ENCODE measurements around the gene GABPA. TPM values are rescaled to one million over a fixed set of nuclear protein-coding genes. Genes with fewer than 3 reads are reported as not detected.
"Not testable (repeated sequence)": the region's sequence is repeated elsewhere in the genome, so short reads cannot be mapped to it uniquely, and the experiment has no call there.

GABPA gene
- total and polyA plus RNA-seq, 7 experiments from 2014 or later = 21.7 to 31.9 (median 25.1) TPM

- H3K4me1 ChIP-seq (ENCODE audit: control insufficient read depth in 2 of 2, insufficient read depth in 2 of 2, low read length in 2 of 2) = no peaks in the 10 kb centered on the region
- POLR2A ChIA-PET = no interaction called here
- peak overlapping the region in 4 of 9 donors; percentile 6 to 38 (median 26) for H3K27ac Mint-ChIP-seq
- H3K36me3 Mint-ChIP-seq = peaks cover 0 to 15% (median 0%) of the 10 kb centered on the region in 5 donors
- intact Hi-C loops (cut with micrococcal nuclease) = no loop called here
- no peaks in the 10 kb centered on the region for H3K27me3 Mint-ChIP-seq
- H3K9me3 Mint-ChIP-seq = no peaks in the 10 kb centered on the region
- H3K4me3 ChIP-seq (ENCODE audit: low read length) = no peak overlapping the region
- ATAC-seq (no peak), DNase-seq (no peak)
- H3K36me3 ChIP-seq (ENCODE audit: control insufficient read depth in 2 of 3, insufficient read depth in 3 of 3, low read length in 3 of 3) = no peaks in the 10 kb centered on the region
- no peaks in the 10 kb centered on the region for H3K9me3 ChIP-seq (ENCODE audit: control insufficient read depth in 2 of 3, low read length in 3 of 3)
- no peak overlapping the region for H3K4me3 Mint-ChIP-seq
- peaks cover 0 to 5% (median 0%) of the 10 kb centered on the region in 7 donors for H3K4me1 Mint-ChIP-seq
- CTCF ChIA-PET = no interaction called here
- peak overlapping the region; percentile 3 for H3K27ac ChIP-seq (ENCODE audit: low read depth, low read length)
- no peaks in the 10 kb centered on the region for H3K27me3 ChIP-seq (ENCODE audit: control insufficient read depth in 2 of 2, insufficient read depth in 2 of 2, low read length in 2 of 2)
These were observed 37.9 kb downstream of the GABPA start for GRCh38 chr21:25772686-25773085.

GRCh38 chr21:25776440-25776839 lies 41.7 kb downstream of the GABPA start:
- Mint-ChIP-seq H3K4me1 (peaks cover 0 to 5% (median 0%) of the 10 kb centered on the region in 7 donors), H3K27ac (no peak overlapping the region), H3K4me3 (no peak overlapping the region), H3K27me3 (peaks cover 0 to 8% (median 3%) of the 10 kb centered on the region in 5 donors), H3K9me3 (no peaks in the 10 kb centered on the region), H3K36me3 (peaks cover 0 to 4% (median 0%) of the 10 kb centered on the region in 5 donors)
- Histone ChIP-seq H3K36me3 (ENCODE audit: control insufficient read depth in 2 of 3, insufficient read depth in 3 of 3, low read length in 3 of 3) (no peaks in the 10 kb centered on the region), H3K4me1 (ENCODE audit: control insufficient read depth in 2 of 2, insufficient read depth in 2 of 2, low read length in 2 of 2) (no peaks in the 10 kb centered on the region), H3K27me3 (ENCODE audit: control insufficient read depth in 2 of 2, insufficient read depth in 2 of 2, low read length in 2 of 2) (no peaks in the 10 kb centered on the region), H3K9me3 (ENCODE audit: control insufficient read depth in 2 of 3, low read length in 3 of 3) (no peaks in the 10 kb centered on the region), H3K4me3 (ENCODE audit: low read length) (no peak overlapping the region), H3K27ac (ENCODE audit: low read depth, low read length) (no peak overlapping the region)
- CTCF ChIA-PET = no interaction called here
- POLR2A ChIA-PET = no interaction called here
- intact Hi-C loops (cut with micrococcal nuclease) = no loop called here
- ATAC-seq (no peak), DNase-seq (no peak)

- H3K36me3 Mint-ChIP-seq; ATAC-seq; H3K9me3 ChIP-seq (ENCODE audit: control insufficient read depth in 2 of 3, low read length in 3 of 3); H3K27me3 ChIP-seq (ENCODE audit: control insufficient read depth in 2 of 2, insufficient read depth in 2 of 2, low read length in 2 of 2); POLR2A ChIA-PET; H3K27ac ChIP-seq (ENCODE audit: low read depth, low read length); H3K27ac Mint-ChIP-seq; H3K4me1 ChIP-seq (ENCODE audit: control insufficient read depth in 2 of 2, insufficient read depth in 2 of 2, low read length in 2 of 2); H3K4me1 Mint-ChIP-seq; H3K36me3 ChIP-seq (ENCODE audit: control insufficient read depth in 2 of 3, insufficient read depth in 3 of 3, low read length in 3 of 3); CTCF ChIA-PET; H3K27me3 Mint-ChIP-seq; H3K4me3 ChIP-seq (ENCODE audit: low read length); DNase-seq; intact Hi-C loops (cut with micrococcal nuclease); H3K9me3 Mint-ChIP-seq; H3K4me3 Mint-ChIP-seq: not testable (repeated sequence)
These were observed 43.5 kb downstream of the GABPA start for GRCh38 chr21:25778126-25778875.

- CTCF ChIA-PET = no interaction called here
- Mint-ChIP-seq H3K36me3 (no peaks in the 10 kb centered on the region), H3K27me3 (peaks cover 12 to 30% (median 25%) of the 10 kb centered on the region in 5 donors), H3K9me3 (no peaks in the 10 kb centered on the region), H3K27ac (no peak overlapping the region), H3K4me1 (peaks cover 6 to 15% (median 12%) of the 10 kb centered on the region in 7 donors), H3K4me3 (no peak overlapping the region)
- no peaks in the 10 kb centered on the region for H3K36me3 ChIP-seq (ENCODE audit: control insufficient read depth in 2 of 3, insufficient read depth in 3 of 3, low read length in 3 of 3)
- H3K27ac ChIP-seq (ENCODE audit: low read depth, low read length) = no peak overlapping the region
- no peak for ATAC-seq
- H3K4me1 ChIP-seq (ENCODE audit: control insufficient read depth in 2 of 2, insufficient read depth in 2 of 2, low read length in 2 of 2) = peaks cover 0 to 6% of the 10 kb centered on the region in 2 donors
- no peak overlapping the region for H3K4me3 ChIP-seq (ENCODE audit: low read length)
- intact Hi-C loops (cut with micrococcal nuclease) = no loop called here
- no peaks in the 10 kb centered on the region for H3K27me3 ChIP-seq (ENCODE audit: control insufficient read depth in 2 of 2, insufficient read depth in 2 of 2, low read length in 2 of 2)
- POLR2A ChIA-PET = no interaction called here
- no peak for DNase-seq
- no peaks in the 10 kb centered on the region for H3K9me3 ChIP-seq (ENCODE audit: control insufficient read depth in 2 of 3, low read length in 3 of 3)
These were observed 53.9 kb downstream of the GABPA start for GRCh38 chr21:25788677-25789076.

DNA sequence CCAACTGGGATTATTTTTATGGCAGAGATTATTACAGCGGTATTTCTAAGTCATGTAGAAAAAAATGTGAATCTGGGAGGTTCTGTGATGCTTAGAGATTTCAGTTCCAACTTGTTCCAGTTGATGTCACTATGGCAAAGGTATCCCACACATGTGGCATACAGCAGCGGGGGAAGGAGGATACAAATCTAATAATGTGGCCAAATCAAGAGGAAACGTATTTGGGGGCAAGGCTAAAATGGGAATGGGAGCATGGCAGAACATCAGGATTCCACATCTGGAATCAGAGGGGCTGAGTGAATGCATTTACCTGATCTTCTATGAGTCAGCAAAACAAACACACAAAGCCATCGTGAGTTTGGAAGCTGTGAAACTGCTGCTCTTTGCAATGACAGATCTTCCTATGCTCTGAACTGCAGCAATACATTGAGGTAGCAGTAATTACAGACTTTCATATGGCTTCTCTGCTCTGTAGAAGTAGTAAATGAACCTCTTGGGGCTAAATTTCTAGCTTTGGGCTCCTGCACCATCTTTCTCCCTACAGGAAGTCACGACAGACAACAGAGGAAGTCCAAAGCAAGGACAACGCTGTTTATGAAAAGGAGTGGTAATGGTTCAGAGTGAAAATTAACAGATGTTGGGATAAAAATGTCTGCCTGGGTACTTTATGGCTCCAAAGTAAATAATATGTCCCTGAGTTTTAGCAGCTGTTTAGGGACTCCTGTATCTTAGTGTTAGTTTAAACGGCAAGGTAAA lies 55.5 kb downstream of the GABPA start:
- no peaks in the 10 kb centered on the region for H3K36me3 ChIP-seq (ENCODE audit: control insufficient read depth in 2 of 3, insufficient read depth in 3 of 3, low read length in 3 of 3)
- H3K27ac ChIP-seq (ENCODE audit: low read depth, low read length) = no peak overlapping the region
- peak overlapping the region; percentile 59 for H3K4me3 ChIP-seq (ENCODE audit: low read length)
- CTCF ChIA-PET = interaction anchor here (0.9 to 2.2 kb wide), 3 partner anchors 9 to 182 kb away, joined by 3 to 5 read pairs (median 3); no protein-coding TSS in a partner anchor
- Mint-ChIP-seq H3K4me1 (peaks cover 6 to 15% (median 12%) of the 10 kb centered on the region in 7 donors), H3K9me3 (no peaks in the 10 kb centered on the region), H3K36me3 (no peaks in the 10 kb centered on the region), H3K27ac (peak overlapping the region in 4 of 9 donors; percentile 20 to 80 (median 45)), H3K4me3 (peak overlapping the region; percentile 67 to 93 (median 84)), H3K27me3 (peaks cover 9 to 26% (median 20%) of the 10 kb centered on the region in 5 donors)
- POLR2A ChIA-PET = interaction anchor here (0.7 kb wide), 1 partner anchor 358 kb away, joined by 3 read pairs; no protein-coding TSS in a partner anchor
- DNase-seq = peak in 5 of 9 donors; percentile 11 to 25 (median 13)
- H3K4me1 ChIP-seq (ENCODE audit: control insufficient read depth in 2 of 2, insufficient read depth in 2 of 2, low read length in 2 of 2) = peaks cover 0 to 6% of the 10 kb centered on the region in 2 donors
- intact Hi-C loops (cut with micrococcal nuclease) = loop anchor here (1.0 kb wide), 4 partner anchors 11 to 927 kb away; partner anchors contain the start of gene APP (in 1 of the 2)
- peak; percentile 69 for ATAC-seq
- H3K9me3 ChIP-seq (ENCODE audit: control insufficient read depth in 2 of 3, low read length in 3 of 3) = no peaks in the 10 kb centered on the region
- no peaks in the 10 kb centered on the region for H3K27me3 ChIP-seq (ENCODE audit: control insufficient read depth in 2 of 2, insufficient read depth in 2 of 2, low read length in 2 of 2)

- peak overlapping the region; percentile 59 for H3K4me3 ChIP-seq (ENCODE audit: low read length)
These were observed 56.1 kb downstream of the GABPA start for GRCh38 chr21:25790878-25791204.

More at GRCh38 chr21:25790878-25791204, 56.1 kb downstream of the GABPA start:
- ATAC-seq (no peak), DNase-seq (no peak)
- peak overlapping the region in 1 of 9 donors; percentile 18 for H3K27ac Mint-ChIP-seq
- ChIA-PET POLR2A (interaction anchor here (0.6 to 0.7 kb wide), 2 partner anchors 233 to 358 kb away, joined by 3 to 6 read pairs; no protein-coding TSS in a partner anchor), CTCF (interaction anchor here (0.9 to 2.2 kb wide), 4 partner anchors 8 to 182 kb away, joined by 3 to 5 read pairs (median 3); no protein-coding TSS in a partner anchor)
- H3K27me3 Mint-ChIP-seq = peaks cover 14 to 28% (median 20%) of the 10 kb centered on the region in 5 donors
- Histone ChIP-seq H3K27me3 (ENCODE audit: control insufficient read depth in 2 of 2, insufficient read depth in 2 of 2, low read length in 2 of 2) (no peaks in the 10 kb centered on the region), H3K4me1 (ENCODE audit: control insufficient read depth in 2 of 2, insufficient read depth in 2 of 2, low read length in 2 of 2) (peaks cover 0 to 6% of the 10 kb centered on the region in 2 donors), H3K36me3 (ENCODE audit: control insufficient read depth in 2 of 3, insufficient read depth in 3 of 3, low read length in 3 of 3) (no peaks in the 10 kb centered on the region), H3K9me3 (ENCODE audit: control insufficient read depth in 2 of 3, low read length in 3 of 3) (no peaks in the 10 kb centered on the region), H3K27ac (ENCODE audit: low read depth, low read length) (no peak overlapping the region)
- peak overlapping the region; percentile 67 to 93 (median 84) for H3K4me3 Mint-ChIP-seq
- no peaks in the 10 kb centered on the region for H3K9me3 Mint-ChIP-seq
- intact Hi-C loops (cut with micrococcal nuclease) = loop anchor here (1.0 kb wide), 4 partner anchors 10 to 926 kb away; partner anchors contain the start of gene APP (in 1 of the 2)
- H3K36me3 Mint-ChIP-seq = no peaks in the 10 kb centered on the region
- peaks cover 6 to 15% (median 12%) of the 10 kb centered on the region in 7 donors for H3K4me1 Mint-ChIP-seq

Data from naive thymus-derived CD4-positive, alpha-beta T cell (primary cell).